ENCODE measurements around the gene ATP1A1.

The ATP1A1 gene

GRCh38 chr1:116439701-116440100 lies 66.7 kb downstream of the ATP1A1 start:
- DNase-seq (ENCODE audit: extremely low read depth, low read depth): no peak
- TF ChIP-seq CTCF (IDR thresholded peaks at IDR 0.05; ENCODE audit: low read depth, low read length): no peak

- no peak for TF ChIP-seq CTCF (IDR thresholded peaks at IDR 0.05; ENCODE audit: low read depth, low read length)
- DNase-seq (ENCODE audit: extremely low read depth, low read depth): no peak
These were observed 67.7 kb downstream of the ATP1A1 start for GRCh38 chr1:116440731-116441130.

GRCh38 chr1:116445534-116445933 lies 72.5 kb downstream of the ATP1A1 start:
- no peak for DNase-seq (ENCODE audit: extremely low read depth, low read depth)
- TF ChIP-seq CTCF (IDR thresholded peaks at IDR 0.05; ENCODE audit: low read depth, low read length): no peak

- TF ChIP-seq CTCF (IDR thresholded peaks at IDR 0.05; ENCODE audit: low read depth, low read length): no peak
- no peak for DNase-seq (ENCODE audit: extremely low read depth, low read depth)
These were observed 73.6 kb downstream of the ATP1A1 start for GRCh38 chr1:116446686-116447085.

GRCh38 chr1:116448785-116449385 lies 75.8 kb downstream of the ATP1A1 start:
- no peak for DNase-seq (ENCODE audit: extremely low read depth, low read depth)
- TF ChIP-seq CTCF (IDR thresholded peaks at IDR 0.05; ENCODE audit: low read depth, low read length): no peak

- TF ChIP-seq CTCF (IDR thresholded peaks at IDR 0.05; ENCODE audit: low read depth, low read length): no peak
- DNase-seq (ENCODE audit: extremely low read depth, low read depth): no peak
These were observed 76.5 kb downstream of the ATP1A1 start for GRCh38 chr1:116449578-116449977.

GRCh38 chr1:116451702-116452101 lies 78.7 kb downstream of the ATP1A1 start:
- DNase-seq (ENCODE audit: extremely low read depth, low read depth): no peak
- no peak for TF ChIP-seq CTCF (IDR thresholded peaks at IDR 0.05; ENCODE audit: low read depth, low read length)

Measured in AG09319 (cell line).